Smooth muscle cell of trachea (primary cell): ENCODE data around the gene TAMALIN. TPM values are rescaled to one million over a fixed set of nuclear protein-coding genes. Genes with fewer than 3 reads are reported as not detected.

Experiments
- total RNA-seq: library from RNA; depleted of rRNA; stranded (reverse); fragments of >200 nt; gene quantifications from 2 replicates; pipeline ENCODE4 v1.2.1, GENCODE V29; 2014

The TAMALIN gene
- total RNA-seq = 15.9 and 19.8 TPM in 2 replicates

DNA sequence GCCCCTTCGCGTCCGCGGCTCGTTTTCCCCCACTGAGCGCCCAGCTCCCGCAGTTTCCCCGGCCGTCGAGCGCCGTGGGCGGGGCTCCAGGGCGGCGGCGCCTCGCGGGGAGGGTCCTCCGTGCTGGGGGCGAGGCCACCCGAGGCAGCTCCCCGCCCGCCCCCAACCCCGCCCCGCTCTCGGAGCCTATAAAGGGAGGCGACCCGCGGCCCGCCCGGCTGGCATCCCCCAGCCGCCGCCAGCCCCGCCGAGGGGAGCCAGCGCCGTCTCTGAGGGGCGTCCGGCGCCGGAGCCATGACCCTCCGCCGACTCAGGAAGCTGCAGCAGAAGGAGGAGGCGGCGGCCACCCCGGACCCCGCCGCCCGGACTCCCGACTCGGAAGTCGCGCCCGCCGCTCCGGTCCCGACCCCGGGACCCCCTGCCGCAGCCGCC is at the start of gene TAMALIN:
Gene TAMALIN, plus strand, starts transcription at position 221 of the 432 bp plus-strand sequence. Its CDS starts 74 bp downstream, at position 295.

DNA sequence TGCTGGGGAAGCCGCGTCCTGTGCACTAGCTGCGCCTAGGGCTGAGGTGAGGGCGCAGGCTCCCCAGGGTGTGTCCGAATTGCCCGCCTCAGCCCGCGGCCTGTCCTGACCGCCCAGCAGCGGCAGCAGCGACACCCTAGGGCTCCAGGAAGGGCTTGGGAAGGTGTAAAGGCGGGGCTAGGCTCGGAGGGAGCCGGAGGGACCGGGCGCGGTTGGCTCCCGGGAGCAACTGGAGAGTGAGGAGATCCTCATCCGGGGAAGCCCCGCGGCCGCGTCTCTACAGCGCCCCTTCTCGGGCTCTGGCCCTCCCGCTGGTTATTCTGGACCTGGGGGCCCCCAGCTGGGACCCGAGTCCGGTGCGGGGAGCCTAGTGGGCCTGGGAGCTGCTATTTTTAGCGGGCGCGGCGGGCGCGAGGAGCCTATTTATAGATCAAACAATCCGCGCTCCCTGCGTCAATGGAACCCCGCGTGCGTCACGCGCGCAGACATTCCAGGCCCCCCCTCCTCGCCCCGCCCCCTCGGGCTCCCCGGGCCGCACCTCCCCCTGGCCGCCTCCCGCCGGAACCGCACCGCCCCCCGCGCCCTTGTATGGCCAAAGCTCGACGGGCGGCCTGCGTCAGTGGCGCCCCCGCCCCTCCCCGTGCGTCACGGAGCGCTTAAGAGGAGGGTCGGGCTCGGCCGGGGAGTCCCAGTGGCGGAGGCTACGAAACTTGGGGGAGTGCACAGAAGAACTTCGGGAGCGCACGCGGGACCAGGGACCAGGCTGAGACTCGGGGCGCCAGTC is 44.2 kb downstream of the TAMALIN start, which contains the start of gene NR4A1:
Gene NR4A1, plus strand, starts transcription at position 685 of the 784 bp plus-strand sequence. CDS start 2,887 bp downstream, outside the sequence.

Other genes starting within 250 kb of the TAMALIN start
- gene FIGNL2, start 158.2 kb upstream of the TAMALIN start, total RNA-seq = 0.29 and 0.50 TPM in 2 replicates
- 0.15 and 0.33 TPM in 2 replicates for gene ANKRD33, start 118.8 kb upstream of the TAMALIN start, total RNA-seq
- 148 and 164 TPM in 2 replicates for gene ACVRL1, start 99.4 kb upstream of the TAMALIN start, total RNA-seq
- gene ACVR1B, start 55.2 kb upstream of the TAMALIN start, total RNA-seq = 13.1 and 17.4 TPM in 2 replicates
- gene NR4A1, start 44.5 kb downstream of the TAMALIN start, total RNA-seq = 2.6 and 4.3 TPM in 2 replicates
- 57.6 and 74.9 TPM in 2 replicates for gene ATG101, start 63.0 kb downstream of the TAMALIN start, total RNA-seq
- 4.5 and 4.8 TPM in 2 replicates for gene SMIM41, start 72.8 kb downstream of the TAMALIN start, total RNA-seq
- gene KRT80, start 185.1 kb downstream of the TAMALIN start, total RNA-seq = 0.44 TPM in 1 of 2 replicates, not detected in the other
- 7.8 and 8.7 TPM in 2 replicates for gene KRT7, start 226.3 kb downstream of the TAMALIN start, total RNA-seq